ENCODE measurements around the gene FANCE. TPM values are rescaled to one million over a fixed set of nuclear protein-coding genes. Genes with fewer than 3 reads are reported as not detected.
"Not testable (repeated sequence)": the region's sequence is repeated elsewhere in the genome, so short reads cannot be mapped to it uniquely, and the experiment has no call there.

The FANCE gene
- total RNA-seq, 1 donor from 2014 or later: 9.3 TPM

DNA sequence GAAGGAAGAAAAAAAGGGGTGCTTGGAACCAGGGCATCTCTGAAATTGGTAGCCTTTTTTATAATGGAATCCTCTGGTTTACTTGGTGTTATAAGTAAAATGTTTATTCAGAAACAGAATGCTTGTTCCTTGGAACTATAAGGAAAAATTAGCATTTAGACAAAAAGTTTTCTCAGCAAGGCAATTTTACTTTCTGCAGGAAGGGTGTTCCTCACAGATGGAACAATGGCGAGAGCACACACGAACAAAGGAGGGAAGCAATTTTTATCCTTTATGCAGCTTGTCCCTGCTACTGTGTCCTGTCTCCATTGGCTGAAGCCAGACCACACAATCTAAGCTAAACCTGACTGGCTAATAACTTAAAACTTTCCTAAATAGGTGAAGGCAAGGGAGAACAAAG, 22.7 kb upstream of the FANCE start:
- peaks cover 17% of the 10 kb centered on the region for H3K36me3 Mint-ChIP-seq
- H3K4me1 Mint-ChIP-seq: peaks cover 12% of the 10 kb centered on the region
- H3K27me3 Mint-ChIP-seq (ENCODE audit: insufficient read depth, low read depth): peaks cover 2% of the 10 kb centered on the region
- H3F3A ChIP-seq (ENCODE audit: low read depth): peaks cover 11% of the 10 kb centered on the region
- DNase-seq (ENCODE audit: low spot score): no peak
- no peak overlapping the region for H2AFZ ChIP-seq (replicated peaks)
- TF ChIP-seq EZH2phosphoT487 (IDR thresholded peaks at IDR 0.05) (no peak), CTCF (IDR thresholded peaks at IDR 0.05) (no peak), EZH2 (IDR thresholded peaks at IDR 0.05) (no peak)
- H3K4me1 ChIP-seq: peaks cover 36% of the 10 kb centered on the region
- H3K9ac ChIP-seq: no peak overlapping the region
- H3K36me3 ChIP-seq: no peaks in the 10 kb centered on the region
- no peaks in the 10 kb centered on the region for H3K27me3 ChIP-seq
- peaks cover 7% of the 10 kb centered on the region for H3K9me3 Mint-ChIP-seq
- H3K4me3 ChIP-seq: no peak overlapping the region
- H3K79me2 ChIP-seq (ENCODE audit: low read depth): no peaks in the 10 kb centered on the region
- no peak overlapping the region for H3K27ac ChIP-seq
- no peak overlapping the region for H3K4me2 ChIP-seq
- H3K27ac Mint-ChIP-seq: no peak overlapping the region
- H3K9me3 ChIP-seq (ENCODE audit: low read depth): no peaks in the 10 kb centered on the region
- no peaks in the 10 kb centered on the region for H4K20me1 ChIP-seq (ENCODE audit: low read depth)
- H3K4me3 Mint-ChIP-seq: no peak overlapping the region

DNA sequence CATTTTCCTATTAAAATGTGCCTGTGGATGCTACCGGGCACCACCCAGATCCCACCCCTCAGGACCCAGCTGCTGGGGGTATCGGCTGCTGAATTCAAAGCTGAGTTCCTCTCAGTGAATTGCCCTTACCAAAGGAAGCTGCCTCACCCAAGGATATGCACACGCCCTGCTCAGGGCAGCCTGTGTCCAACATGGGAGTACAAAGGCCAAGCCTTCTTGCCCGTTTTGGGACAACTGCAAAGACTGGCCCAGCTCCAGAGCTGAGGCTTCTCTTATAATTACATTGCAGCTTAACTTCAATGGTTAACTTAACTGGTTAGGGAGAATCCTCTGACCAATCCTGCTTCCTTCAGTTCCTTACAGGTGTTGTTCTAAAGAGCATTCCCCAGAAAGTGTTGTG, 19.8 kb upstream of the FANCE start:
- TF ChIP-seq EZH2phosphoT487 (IDR thresholded peaks at IDR 0.05) (no peak), EZH2 (IDR thresholded peaks at IDR 0.05) (no peak), CTCF (IDR thresholded peaks at IDR 0.05) (no peak)
- no peak overlapping the region for H3K9ac ChIP-seq
- H3K4me2 ChIP-seq: no peak overlapping the region
- Mint-ChIP-seq H3K27me3 (ENCODE audit: insufficient read depth, low read depth) (no peaks in the 10 kb centered on the region), H3K36me3 (peaks cover 6% of the 10 kb centered on the region), H3K27ac (no peak overlapping the region), H3K4me3 (no peak overlapping the region), H3K4me1 (peaks cover 4% of the 10 kb centered on the region), H3K9me3 (peaks cover 7% of the 10 kb centered on the region)
- H3F3A ChIP-seq (ENCODE audit: low read depth): peaks cover 11% of the 10 kb centered on the region
- H3K36me3 ChIP-seq: no peaks in the 10 kb centered on the region
- H3K4me1 ChIP-seq: peaks cover 26% of the 10 kb centered on the region
- no peaks in the 10 kb centered on the region for H3K27me3 ChIP-seq
- H3K27ac ChIP-seq: no peak overlapping the region
- H2AFZ ChIP-seq (replicated peaks): no peak overlapping the region
- H3K4me3 ChIP-seq: no peak overlapping the region
- no peak for DNase-seq (ENCODE audit: low spot score)
- no peaks in the 10 kb centered on the region for H4K20me1 ChIP-seq (ENCODE audit: low read depth)
- H3K79me2 ChIP-seq (ENCODE audit: low read depth): no peaks in the 10 kb centered on the region
- no peaks in the 10 kb centered on the region for H3K9me3 ChIP-seq (ENCODE audit: low read depth)

GRCh38 chr6:35432702-35433101, 19.4 kb upstream of the FANCE start:
- not testable (repeated sequence) for H3K9ac ChIP-seq; H3K4me3 Mint-ChIP-seq; H4K20me1 ChIP-seq (ENCODE audit: low read depth); H3K4me2 ChIP-seq; H2AFZ ChIP-seq (replicated peaks); H3K4me1 Mint-ChIP-seq; H3K79me2 ChIP-seq (ENCODE audit: low read depth); DNase-seq (ENCODE audit: low spot score); H3K27ac Mint-ChIP-seq; H3K9me3 ChIP-seq (ENCODE audit: low read depth); H3K27me3 ChIP-seq; H3K27me3 Mint-ChIP-seq (ENCODE audit: insufficient read depth, low read depth); H3K36me3 ChIP-seq; H3K27ac ChIP-seq; H3K4me3 ChIP-seq; H3K36me3 Mint-ChIP-seq; H3K9me3 Mint-ChIP-seq
- peaks cover 11% of the 10 kb centered on the region for H3F3A ChIP-seq (ENCODE audit: low read depth)
- peaks cover 22% of the 10 kb centered on the region for H3K4me1 ChIP-seq

DNA sequence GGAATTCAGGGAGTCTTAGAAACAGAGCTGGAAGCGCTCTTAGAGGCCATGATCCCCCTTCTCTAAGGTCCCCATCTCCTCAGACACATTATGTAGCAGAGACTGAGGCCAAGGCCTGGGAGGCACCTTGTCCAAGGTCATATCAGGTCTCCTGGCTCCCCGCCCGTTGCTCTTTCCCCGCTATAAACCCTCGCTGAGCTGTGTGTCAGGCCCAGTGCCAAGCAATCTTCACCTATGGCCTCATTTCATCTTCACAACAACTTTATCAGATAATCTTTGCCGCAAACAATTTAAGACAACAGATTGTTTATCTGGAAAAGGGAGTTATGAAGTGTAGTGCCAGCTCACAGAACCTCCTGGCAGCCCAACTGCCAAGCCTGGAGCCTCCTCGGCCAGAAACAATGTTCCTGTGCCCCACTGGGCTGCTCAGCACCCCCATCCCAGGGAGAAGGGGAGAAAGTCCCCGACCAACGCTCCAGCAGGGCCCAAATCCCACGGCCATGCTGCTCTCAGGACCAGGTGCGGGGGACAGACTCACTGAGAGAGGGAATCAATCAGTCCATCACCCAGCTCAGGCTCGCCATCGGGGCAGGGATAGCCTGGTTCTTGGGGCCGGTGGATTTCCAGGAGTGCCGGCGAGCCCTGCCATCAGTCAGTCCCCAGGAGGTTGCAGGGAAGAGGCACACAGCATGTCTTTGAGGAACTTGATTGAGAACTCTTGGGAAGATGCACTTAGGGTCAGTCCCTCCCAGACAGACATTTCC, 16.9 kb upstream of the FANCE start:
- no peak overlapping the region for H3K4me3 Mint-ChIP-seq
- H3K27me3 Mint-ChIP-seq (ENCODE audit: insufficient read depth, low read depth): peaks cover 4% of the 10 kb centered on the region
- no peaks in the 10 kb centered on the region for H3K4me1 ChIP-seq
- H3K9ac ChIP-seq: no peak overlapping the region
- no peaks in the 10 kb centered on the region for H3K36me3 Mint-ChIP-seq
- no peaks in the 10 kb centered on the region for H3K9me3 ChIP-seq (ENCODE audit: low read depth)
- H3K79me2 ChIP-seq (ENCODE audit: low read depth): no peaks in the 10 kb centered on the region
- no peaks in the 10 kb centered on the region for H3K27me3 ChIP-seq
- H3K9me3 Mint-ChIP-seq: peaks cover 2% of the 10 kb centered on the region
- peaks cover under 1% of the 10 kb centered on the region for H3F3A ChIP-seq (ENCODE audit: low read depth)
- no peak overlapping the region for H3K27ac Mint-ChIP-seq
- no peak overlapping the region for H3K4me3 ChIP-seq
- peaks cover 6% of the 10 kb centered on the region for H3K4me1 Mint-ChIP-seq
- no peaks in the 10 kb centered on the region for H3K36me3 ChIP-seq
- no peaks in the 10 kb centered on the region for H4K20me1 ChIP-seq (ENCODE audit: low read depth)
- no peak for DNase-seq (ENCODE audit: low spot score)
- TF ChIP-seq CTCF (IDR thresholded peaks at IDR 0.05) (no peak), EZH2phosphoT487 (IDR thresholded peaks at IDR 0.05) (no peak), EZH2 (IDR thresholded peaks at IDR 0.05) (no peak)
- H2AFZ ChIP-seq (replicated peaks): no peak overlapping the region
- H3K27ac ChIP-seq: no peak overlapping the region
- H3K4me2 ChIP-seq: no peak overlapping the region

Measured in neural progenitor cell (in vitro differentiated cells).